Right atrium auricular region (tissue), 2 donors: ENCODE results near the gene PLAGL1. TPM values are rescaled to one million over a fixed set of nuclear protein-coding genes. Genes with fewer than 3 reads are reported as not detected.

ENCODE experiments used
- DNase-seq: peaks from one replicate; pipeline ENCODE4 v3.0.0-alpha.2; 2019; ENCODE audit warnings: low spot score
- H3K27ac ChIP-seq, 2 donors: fragments of 200-600 bp; sonication (generic); 1 replicate in 1 of 2; 2 replicates in 1 of 2; pipeline ENCODE4 v1.5.1; 2016 to 2019
- H3K27me3 ChIP-seq, 2 donors: fragments of 200-600 bp; sonication (generic); one replicate each; pipeline versions ENCODE4 v1.5.1 to v1.6.0; 2017 to 2019
- H3K36me3 ChIP-seq: fragments of 200-600 bp; sonication (generic); one replicate; pipeline ENCODE4 v1.5.1; 2016
- H3K4me1 ChIP-seq, 2 donors: fragments of 200-600 bp; sonication (generic); one replicate each; pipeline versions ENCODE4 v1.5.1 to v1.6.0; 2017 to 2019
- H3K4me3 ChIP-seq, 2 donors: fragments of 200-600 bp; sonication (generic); 1 replicate in 1 of 2; 2 replicates in 1 of 2; pipeline ENCODE4 v1.5.1; 2017 to 2019; ENCODE audit warnings: mild to moderate bottlenecking in 1 of 2, moderate library complexity in 1 of 2
- H3K9me3 ChIP-seq, 2 donors: fragments of 200-600 bp; sonication (generic); one replicate each; pipeline ENCODE4 v1.5.1; 2019
- CTCF ChIP-seq, 2 donors: fragments of 200-600 bp; sonication (generic); IDR thresholded peaks; one replicate each; pipeline ENCODE4 v1.5.1; 2019; ENCODE audit warnings: antibody characterized with exemption in 2 of 2
- total RNA-seq, 2 donors: library from RNA; depleted of rRNA; stranded (reverse); fragments of >200 nt; gene quantifications; one replicate each; pipeline ENCODE4 v1.1.0, GENCODE V29; 2016

PLAGL1 gene
- total RNA-seq, 2 donors from 2014 or later = 6.8 to 8.5 TPM

- no peak overlapping the region for H3K27ac ChIP-seq
- no peaks in the 10 kb centered on the region for H3K9me3 ChIP-seq
- no peak for DNase-seq
- no peak for TF ChIP-seq CTCF (IDR thresholded peaks at IDR 0.05)
- H3K36me3 ChIP-seq = peaks cover 10% of the 10 kb centered on the region
- H3K4me1 ChIP-seq = no peaks in the 10 kb centered on the region
- no peak overlapping the region for H3K4me3 ChIP-seq
- no peaks in the 10 kb centered on the region for H3K27me3 ChIP-seq
Observed at GRCh38 chr6:143948208-143948607, 59.9 kb downstream of the PLAGL1 start.

- H3K27ac ChIP-seq = no peak overlapping the region
- H3K4me3 ChIP-seq = no peak overlapping the region
- H3K4me1 ChIP-seq = no peaks in the 10 kb centered on the region
- no peaks in the 10 kb centered on the region for H3K27me3 ChIP-seq
- no peaks in the 10 kb centered on the region for H3K9me3 ChIP-seq
- DNase-seq = no peak
- peak in 1 of 2 donors; percentile 67 for TF ChIP-seq CTCF (IDR thresholded peaks at IDR 0.05)
- H3K36me3 ChIP-seq = no peaks in the 10 kb centered on the region
Observed at GRCh38 chr6:143941852-143942627, 66.0 kb downstream of the PLAGL1 start.

GRCh38 chr6:143940011-143940597 is 68.0 kb downstream of the PLAGL1 start:
- Histone ChIP-seq H3K4me3 (no peak overlapping the region), H3K36me3 (no peaks in the 10 kb centered on the region), H3K27ac (no peak overlapping the region), H3K9me3 (no peaks in the 10 kb centered on the region), H3K27me3 (no peaks in the 10 kb centered on the region), H3K4me1 (no peaks in the 10 kb centered on the region)
- no peak for DNase-seq
- peak; percentile 21 to 64 for TF ChIP-seq CTCF (IDR thresholded peaks at IDR 0.05)

- no peaks in the 10 kb centered on the region for H3K27me3 ChIP-seq
- TF ChIP-seq CTCF (IDR thresholded peaks at IDR 0.05) = no peak
- no peaks in the 10 kb centered on the region for H3K36me3 ChIP-seq
- no peak for DNase-seq
- no peaks in the 10 kb centered on the region for H3K4me1 ChIP-seq
- no peak overlapping the region for H3K27ac ChIP-seq
- no peaks in the 10 kb centered on the region for H3K9me3 ChIP-seq
- H3K4me3 ChIP-seq = no peak overlapping the region
Observed at GRCh38 chr6:143939364-143939763, 68.7 kb downstream of the PLAGL1 start.

GRCh38 chr6:143937668-143937970 is 70.4 kb downstream of the PLAGL1 start:
- H3K27me3 ChIP-seq = no peaks in the 10 kb centered on the region
- no peak for DNase-seq
- TF ChIP-seq CTCF (IDR thresholded peaks at IDR 0.05) = no peak

More at GRCh38 chr6:143937668-143937970, 70.4 kb downstream of the PLAGL1 start:
- Histone ChIP-seq H3K4me1 (no peaks in the 10 kb centered on the region), H3K9me3 (peaks cover 0 to 4% of the 10 kb centered on the region in 2 donors), H3K27ac (no peak overlapping the region), H3K4me3 (no peak overlapping the region), H3K36me3 (no peaks in the 10 kb centered on the region)
